Glutamatergic neuron (in vitro differentiated cells): ENCODE results near the gene ACIN1. TPM values are rescaled to one million over a fixed set of nuclear protein-coding genes. Genes with fewer than 3 reads are reported as not detected.

Source experiments
- DNase-seq: peaks from one replicate; pipeline ENCODE4 v3.0.0; 2022
- H3K27ac Mint-ChIP-seq: one replicate; pipeline ENCODE4 v1.8.0; 2020; ENCODE audit warnings: mild to moderate bottlenecking, mixed read lengths, inconsistent platforms; ENCODE audit not compliant: unreplicated experiment
- H3K27me3 Mint-ChIP-seq: one replicate; pipeline ENCODE4 v1.8.0; 2020; ENCODE audit warnings: mild to moderate bottlenecking, moderate library complexity, mixed read lengths, inconsistent platforms; ENCODE audit not compliant: unreplicated experiment
- H3K36me3 Mint-ChIP-seq: one replicate; pipeline ENCODE4 v1.8.0; 2020; ENCODE audit warnings: mild to moderate bottlenecking, mixed read lengths, inconsistent platforms; ENCODE audit not compliant: unreplicated experiment
- H3K4me1 Mint-ChIP-seq: one replicate; pipeline ENCODE4 v1.8.0; 2020; ENCODE audit warnings: mild to moderate bottlenecking, low read depth, mixed read lengths, inconsistent platforms; ENCODE audit not compliant: unreplicated experiment
- H3K4me3 Mint-ChIP-seq: one replicate; pipeline ENCODE4 v1.8.0; 2020; ENCODE audit warnings: mild to moderate bottlenecking, mixed read lengths, inconsistent platforms; ENCODE audit not compliant: unreplicated experiment
- H3K9me3 Mint-ChIP-seq: one replicate; pipeline ENCODE4 v1.8.0; 2020; ENCODE audit warnings: mild to moderate bottlenecking, moderate library complexity, mixed read lengths, inconsistent platforms; ENCODE audit not compliant: unreplicated experiment
- total RNA-seq: library from RNA; stranded (reverse); fragmentation: NEBNext Ultra II Directional; extraction: Animal tissue kit (Norgen Biotek cat#: 25700); gene quantifications from one replicate; pipeline ENCODE4 v1.2.1, GENCODE V29; 2021; ENCODE audit not compliant: unreplicated experiment
- TF ChIP-seq, protein P1 (sequence below): fragments of 200-600 bp; sonication (generic); IDR thresholded peaks from one replicate; pipeline ENCODE4 v1.5.0; 2021; ENCODE audit not compliant: partially characterized antibody, unreplicated experiment

The ACIN1 gene
- total RNA-seq, 1 donor from 2014 or later: 341 TPM

DNA sequence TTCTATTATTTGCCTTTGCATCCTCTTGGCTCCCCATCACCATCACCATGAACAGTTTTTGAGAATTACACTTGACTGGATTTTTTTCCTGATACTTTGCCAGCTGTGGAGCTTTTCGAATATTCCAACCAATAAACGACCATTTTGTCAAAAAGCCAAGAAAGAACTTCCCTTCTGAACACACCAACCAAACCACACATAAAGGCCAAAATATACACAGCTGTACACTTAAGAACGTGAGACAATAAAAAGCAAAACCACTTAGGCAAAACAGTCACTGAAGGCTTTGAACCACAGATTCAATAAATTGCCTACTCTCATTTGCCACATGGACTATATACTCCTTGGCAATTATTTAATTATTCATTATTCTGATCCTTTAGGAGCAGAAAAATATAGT, 86.1 kb downstream of the ACIN1 start:
- H3K4me3 Mint-ChIP-seq: peak overlapping the region; percentile 88
- peak overlapping the region; percentile 79 for H3K27ac Mint-ChIP-seq
- peaks cover 14% of the 10 kb centered on the region for H3K27me3 Mint-ChIP-seq
- DNase-seq: no peak
- H3K4me1 Mint-ChIP-seq: peaks cover 30% of the 10 kb centered on the region
- TF ChIP-seq, protein P1, sequence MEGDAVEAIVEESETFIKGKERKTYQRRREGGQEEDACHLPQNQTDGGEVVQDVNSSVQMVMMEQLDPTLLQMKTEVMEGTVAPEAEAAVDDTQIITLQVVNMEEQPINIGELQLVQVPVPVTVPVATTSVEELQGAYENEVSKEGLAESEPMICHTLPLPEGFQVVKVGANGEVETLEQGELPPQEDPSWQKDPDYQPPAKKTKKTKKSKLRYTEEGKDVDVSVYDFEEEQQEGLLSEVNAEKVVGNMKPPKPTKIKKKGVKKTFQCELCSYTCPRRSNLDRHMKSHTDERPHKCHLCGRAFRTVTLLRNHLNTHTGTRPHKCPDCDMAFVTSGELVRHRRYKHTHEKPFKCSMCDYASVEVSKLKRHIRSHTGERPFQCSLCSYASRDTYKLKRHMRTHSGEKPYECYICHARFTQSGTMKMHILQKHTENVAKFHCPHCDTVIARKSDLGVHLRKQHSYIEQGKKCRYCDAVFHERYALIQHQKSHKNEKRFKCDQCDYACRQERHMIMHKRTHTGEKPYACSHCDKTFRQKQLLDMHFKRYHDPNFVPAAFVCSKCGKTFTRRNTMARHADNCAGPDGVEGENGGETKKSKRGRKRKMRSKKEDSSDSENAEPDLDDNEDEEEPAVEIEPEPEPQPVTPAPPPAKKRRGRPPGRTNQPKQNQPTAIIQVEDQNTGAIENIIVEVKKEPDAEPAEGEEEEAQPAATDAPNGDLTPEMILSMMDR: no peak
- H3K36me3 Mint-ChIP-seq: no peaks in the 10 kb centered on the region
- H3K9me3 Mint-ChIP-seq: peaks cover 16% of the 10 kb centered on the region

Other genes starting within 250 kb of the ACIN1 start
- 15.1 TPM for gene LRP10, start 223.4 kb downstream of the ACIN1 start, total RNA-seq
- 73.2 TPM for gene REM2, start 211.9 kb downstream of the ACIN1 start, total RNA-seq
- 70.9 TPM for gene RBM23, start 176.0 kb downstream of the ACIN1 start, total RNA-seq
- 54.6 TPM for gene PRMT5, start 165.8 kb downstream of the ACIN1 start, total RNA-seq
- gene HAUS4, start 138.0 kb downstream of the ACIN1 start, total RNA-seq: 9.7 TPM
- 0.34 TPM for gene AJUBA, start 112.6 kb downstream of the ACIN1 start, total RNA-seq
- gene C14orf93, start 85.0 kb downstream of the ACIN1 start, total RNA-seq: 12.1 TPM
- 289 TPM for gene PSMB5, start 60.2 kb downstream of the ACIN1 start, total RNA-seq
- gene PSMB11, start 52.9 kb downstream of the ACIN1 start, total RNA-seq: not detected
- 164 TPM for gene CDH24, start 37.6 kb downstream of the ACIN1 start, total RNA-seq
- gene C14orf119, start 369 bp upstream of the ACIN1 start, total RNA-seq: 40.3 TPM
- gene CIROP, start 9.9 kb upstream of the ACIN1 start, total RNA-seq: not detected
- not detected for gene CEBPE, start 24.1 kb upstream of the ACIN1 start, total RNA-seq
- gene SLC7A8, start 88.5 kb upstream of the ACIN1 start, total RNA-seq: 7.9 TPM
- not detected for gene RNF212B, start 142.8 kb upstream of the ACIN1 start, total RNA-seq
- gene HOMEZ, start 191.0 kb upstream of the ACIN1 start, total RNA-seq: 12.2 TPM
- gene PPP1R3E, start 207.7 kb upstream of the ACIN1 start, total RNA-seq: 10.8 TPM
- gene BCL2L2, start 211.7 kb upstream of the ACIN1 start, total RNA-seq: 32.6 TPM
- gene PABPN1, start 226.3 kb upstream of the ACIN1 start, total RNA-seq: 355 TPM